ENCODE measurements around the gene MTF2. TPM values are rescaled to one million over a fixed set of nuclear protein-coding genes. Genes with fewer than 3 reads are reported as not detected.

Gene MTF2
- total and polyA plus RNA-seq, 9 of the 15 experiments (the other 6 are each of a cell fraction or from before 2014, with no cell fraction given): 29.3 to 124 (median 57.7) TPM

DNA sequence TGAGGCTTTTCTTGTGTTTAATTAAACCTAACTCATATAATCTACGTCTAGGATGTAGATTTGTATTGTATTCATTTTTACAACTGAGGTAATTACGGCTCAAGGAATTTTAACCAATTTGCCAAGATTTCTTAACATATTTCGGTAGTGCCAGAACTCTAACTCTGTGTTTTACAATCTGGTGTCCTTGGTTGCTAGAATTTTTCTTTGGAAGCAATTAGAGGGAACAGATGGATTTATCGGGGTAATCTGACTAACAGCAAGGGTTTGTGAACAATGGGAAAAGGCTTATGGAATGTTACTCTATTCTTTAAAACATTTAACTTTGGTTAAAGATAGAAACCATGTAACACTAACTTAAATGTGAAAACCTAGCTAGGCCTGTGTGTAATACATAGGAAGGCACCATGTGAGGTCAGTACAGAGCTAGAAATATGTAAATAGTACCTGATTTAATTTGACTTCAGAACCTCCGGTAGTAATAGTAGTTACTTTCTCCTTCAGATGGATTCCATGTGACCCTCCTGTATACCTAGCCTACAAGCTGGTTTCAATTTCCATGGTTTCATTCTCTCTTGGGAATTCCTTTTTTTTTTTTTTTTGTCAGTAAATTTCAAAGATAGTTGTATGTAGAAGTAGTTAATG lies 1.2 kb downstream of the MTF2 start (continued):
- TF ChIP-seq RCOR1 (IDR thresholded peaks at IDR 0.05; ENCODE audit: borderline replicate concordance in 1 of 2, low read depth in 2 of 2, low read length in 2 of 2): peak in 1 of 2 experiments; percentile 84; a peak in 2 of 4 replicates
- TF ChIP-seq RAD21 (CRISPR knock-in tag; conservative IDR thresholded peaks at IDR 0.05 in 1 of 2, IDR thresholded peaks at IDR 0.05 in 1 of 2): peak; percentile 26 to 56; a peak in 3 of 4 replicates
- peak; percentile 31 to 56; a peak in 1 of 4 replicates for TF ChIP-seq KDM1A (IDR thresholded peaks at IDR 0.05)
- TF ChIP-seq, protein P1, sequence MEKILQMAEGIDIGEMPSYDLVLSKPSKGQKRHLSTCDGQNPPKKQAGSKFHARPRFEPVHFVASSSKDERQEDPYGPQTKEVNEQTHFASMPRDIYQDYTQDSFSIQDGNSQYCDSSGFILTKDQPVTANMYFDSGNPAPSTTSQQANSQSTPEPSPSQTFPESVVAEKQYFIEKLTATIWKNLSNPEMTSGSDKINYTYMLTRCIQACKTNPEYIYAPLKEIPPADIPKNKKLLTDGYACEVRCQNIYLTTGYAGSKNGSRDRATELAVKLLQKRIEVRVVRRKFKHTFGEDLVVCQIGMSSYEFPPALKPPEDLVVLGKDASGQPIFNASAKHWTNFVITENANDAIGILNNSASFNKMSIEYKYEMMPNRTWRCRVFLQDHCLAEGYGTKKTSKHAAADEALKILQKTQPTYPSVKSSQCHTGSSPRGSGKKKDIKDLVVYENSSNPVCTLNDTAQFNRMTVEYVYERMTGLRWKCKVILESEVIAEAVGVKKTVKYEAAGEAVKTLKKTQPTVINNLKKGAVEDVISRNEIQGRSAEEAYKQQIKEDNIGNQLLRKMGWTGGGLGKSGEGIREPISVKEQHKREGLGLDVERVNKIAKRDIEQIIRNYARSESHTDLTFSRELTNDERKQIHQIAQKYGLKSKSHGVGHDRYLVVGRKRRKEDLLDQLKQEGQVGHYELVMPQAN (IDR thresholded peaks at IDR 0.05; ENCODE audit: borderline replicate concordance): no peak
- TF ChIP-seq BRCA1 (IDR thresholded peaks at IDR 0.05): no peak
- no peak for TF ChIP-seq BRCA1 (CRISPR knock-in tag; IDR thresholded peaks at IDR 0.05)
- TF ChIP-seq ZNF274 (IDR thresholded peaks at IDR 0.05; ENCODE audit: borderline replicate concordance, low read depth, low read length): no peak
- TF ChIP-seq, protein P2, sequence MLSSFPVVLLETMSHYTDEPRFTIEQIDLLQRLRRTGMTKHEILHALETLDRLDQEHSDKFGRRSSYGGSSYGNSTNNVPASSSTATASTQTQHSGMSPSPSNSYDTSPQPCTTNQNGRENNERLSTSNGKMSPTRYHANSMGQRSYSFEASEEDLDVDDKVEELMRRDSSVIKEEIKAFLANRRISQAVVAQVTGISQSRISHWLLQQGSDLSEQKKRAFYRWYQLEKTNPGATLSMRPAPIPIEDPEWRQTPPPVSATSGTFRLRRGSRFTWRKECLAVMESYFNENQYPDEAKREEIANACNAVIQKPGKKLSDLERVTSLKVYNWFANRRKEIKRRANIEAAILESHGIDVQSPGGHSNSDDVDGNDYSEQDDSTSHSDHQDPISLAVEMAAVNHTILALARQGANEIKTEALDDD (IDR thresholded peaks at IDR 0.05): 0 out of 2 replicates have a peak, but pooled peaks have one; percentile 50
- peak; percentile 26 to 62 (median 36); a peak in 4 of 6 replicates for TF ChIP-seq CTCF (IDR thresholded peaks at IDR 0.05 in 2 of 3, conservative IDR thresholded peaks at IDR 0.05 in 1 of 3; ENCODE audit: insufficient read depth in 2 of 3, low read depth in 1 of 3, low read length in 3 of 3)
- TF ChIP-seq POU5F1 (IDR thresholded peaks at IDR 0.05; ENCODE audit: borderline replicate concordance, low read depth, low read length, partially characterized antibody): no peak
- no peak for TF ChIP-seq ZNF644 (tag; IDR thresholded peaks at IDR 0.05; ENCODE audit: low read depth)
- TF ChIP-seq, protein P3, sequence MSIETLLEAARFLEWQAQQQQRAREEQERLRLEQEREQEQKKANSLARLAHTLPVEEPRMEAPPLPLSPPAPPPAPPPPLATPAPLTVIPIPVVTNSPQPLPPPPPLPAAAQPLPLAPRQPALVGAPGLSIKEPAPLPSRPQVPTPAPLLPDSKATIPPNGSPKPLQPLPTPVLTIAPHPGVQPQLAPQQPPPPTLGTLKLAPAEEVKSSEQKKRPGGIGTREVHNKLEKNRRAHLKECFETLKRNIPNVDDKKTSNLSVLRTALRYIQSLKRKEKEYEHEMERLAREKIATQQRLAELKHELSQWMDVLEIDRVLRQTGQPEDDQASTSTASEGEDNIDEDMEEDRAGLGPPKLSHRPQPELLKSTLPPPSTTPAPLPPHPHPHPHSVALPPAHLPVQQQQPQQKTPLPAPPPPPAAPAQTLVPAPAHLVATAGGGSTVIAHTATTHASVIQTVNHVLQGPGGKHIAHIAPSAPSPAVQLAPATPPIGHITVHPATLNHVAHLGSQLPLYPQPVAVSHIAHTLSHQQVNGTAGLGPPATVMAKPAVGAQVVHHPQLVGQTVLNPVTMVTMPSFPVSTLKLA (conservative IDR thresholded peaks at IDR 0.05): peak; percentile 9 to 43; a peak in 2 of 4 replicates
- no peak for TF ChIP-seq MLLT1 (IDR thresholded peaks at IDR 0.05)
- TF ChIP-seq ZFP1 (CRISPR knock-in tag; IDR thresholded peaks at IDR 0.05): no peak
- TF ChIP-seq HDAC2 (IDR thresholded peaks at IDR 0.05): 0 out of 2 replicates have a peak, but pooled peaks have one; percentile 44
- TF ChIP-seq FOXK2 (conservative IDR thresholded peaks at IDR 0.05 in 1 of 2, IDR thresholded peaks at IDR 0.05 in 1 of 2; ENCODE audit: low read depth in 2 of 2): peak; percentile 54 to 55; a peak in 3 of 4 replicates

Measured in K562 (cell line).